Right kidney (tissue), 1 donor: ENCODE results near the gene CENPQ.

Experiments used
- DNase-seq: peaks from one replicate; pipeline ENCODE4 v3.0.0-alpha.2; 2016

Gene CENPQ

DNA sequence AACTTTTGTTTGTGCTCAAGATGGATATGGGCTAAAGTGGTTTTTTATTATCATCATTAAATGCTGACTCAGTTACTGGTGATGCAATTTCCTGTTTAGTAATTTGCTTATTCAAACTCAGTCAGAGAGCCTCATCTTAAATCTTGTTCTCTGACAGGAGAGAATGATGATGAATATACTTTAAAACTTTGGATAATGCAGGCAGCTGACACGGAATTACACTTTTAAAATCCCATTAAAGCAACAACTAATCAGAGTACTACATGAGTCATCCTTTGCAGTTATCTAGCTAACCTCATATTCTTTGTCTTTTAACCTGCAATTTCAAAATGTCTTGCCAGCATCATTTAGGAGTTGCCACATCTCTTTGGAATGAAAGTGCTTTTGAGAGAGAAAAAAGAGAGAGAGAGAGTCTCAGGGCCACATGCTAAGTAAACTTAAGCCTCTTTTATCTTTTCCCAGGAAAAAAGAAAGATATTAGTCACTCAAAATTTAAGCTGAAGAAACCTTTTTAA is 78.1 kb downstream of the CENPQ start:
- no peak for DNase-seq

DNA sequence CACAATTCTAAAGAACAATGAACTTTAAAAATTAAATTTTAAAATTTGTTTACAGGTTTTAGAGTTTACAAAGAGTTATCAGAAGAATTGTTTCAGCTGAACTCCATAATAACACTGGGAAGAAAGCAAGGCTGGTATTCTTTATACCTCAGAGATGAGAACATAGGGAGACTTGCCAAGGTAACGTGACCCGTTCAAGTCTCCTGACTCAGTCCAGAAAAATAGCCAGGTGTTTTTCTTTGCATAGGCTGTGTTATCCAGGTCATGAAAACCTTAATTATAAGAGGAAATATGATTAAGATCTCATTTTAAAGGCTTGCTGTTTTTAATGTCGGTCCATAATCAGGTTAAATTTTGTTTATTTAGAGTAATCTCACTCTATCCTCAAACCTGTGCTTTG is 78.8 kb downstream of the CENPQ start:
- DNase-seq = no peak
